Fibroblast of lung (primary cell): ENCODE measurements around the gene FMN1.

Experiments
- CTCF ChIP-seq, 2 donors: IDR thresholded peaks in 1 of 2; conservative IDR thresholded peaks in 1 of 2; 1 replicate in 1 of 2; 2 replicates in 1 of 2; pipeline ENCODE4 v1.5.1; 2011 to 2012; ENCODE audit warnings: low read length in 2 of 2, control low read depth in 1 of 2, inconsistent platforms in 1 of 2, low read depth in 1 of 2, mild to moderate bottlenecking in 1 of 2
- EZH2 ChIP-seq: IDR thresholded peaks from 2 replicates; pipeline ENCODE4 v1.5.1; 2012; ENCODE audit warnings: low read length, control low read depth, mild to moderate bottlenecking; ENCODE audit errors: missing control alignments

GRCh38 chr15:33159726-33160453 is 34.6 kb downstream of the FMN1 start:
- TF ChIP-seq EZH2, result no peak
- no peak for TF ChIP-seq CTCF (conservative IDR thresholded peaks at IDR 0.05 in 1 of 2, IDR thresholded peaks at IDR 0.05 in 1 of 2; ENCODE audit: low read depth in 1 of 2, low read length in 2 of 2)
